K562 (cell line): Measurements from ENCODE around the gene B4GALT1. TPM values are rescaled to one million over a fixed set of nuclear protein-coding genes. Genes with fewer than 3 reads are reported as not detected.

Source experiments
- ASH1L ChIP-seq: fragments of 450-650 bp; IDR thresholded peaks from 2 replicates; pipeline ENCODE4 v1.6.1; 2018; ENCODE audit warnings: borderline replicate concordance, mild to moderate bottlenecking, low read depth; ENCODE audit not compliant: partially characterized antibody
- C11orf30 ChIP-seq: fragments of 450-650 bp; IDR thresholded peaks from 2 replicates; pipeline ENCODE4 v1.6.1; 2016; ENCODE audit warnings: low read depth, mild to moderate bottlenecking
- CREB3L1 ChIP-seq: fragments of 450-650 bp; IDR thresholded peaks from 2 replicates; pipeline ENCODE4 v1.6.1; 2014; ENCODE audit warnings: low read depth, mild to moderate bottlenecking, moderate library complexity, borderline replicate concordance
- CREB5 ChIP-seq: fragments of 250-450 bp; sonication (Bioruptor Pico); IDR thresholded peaks from 2 replicates; pipeline ENCODE4 v1.5.0; 2020; ENCODE audit warnings: mild to moderate bottlenecking
- CREBBP ChIP-seq: IDR thresholded peaks from one replicate; pipeline ENCODE4 v1.6.1; 2012; ENCODE audit warnings: low read depth, mild to moderate bottlenecking, control low read depth, inconsistent platforms, low read length
- EZH2 ChIP-seq: IDR thresholded peaks from 2 replicates; pipeline ENCODE4 v1.6.1; 2012; ENCODE audit warnings: low read depth, mild to moderate bottlenecking, inconsistent platforms, low read length, borderline replicate concordance
- GATAD2B ChIP-seq: fragments of 450-650 bp; IDR thresholded peaks from 2 replicates; pipeline ENCODE4 v1.6.1; 2017; ENCODE audit warnings: mild to moderate bottlenecking, borderline replicate concordance
- HDAC3 ChIP-seq: fragments of 450-650 bp; IDR thresholded peaks from 2 replicates; pipeline ENCODE4 v1.6.1; 2018; ENCODE audit warnings: borderline replicate concordance, mild to moderate bottlenecking, moderate library complexity; ENCODE audit not compliant: partially characterized antibody
- KDM1A ChIP-seq, 2 experiments: fragments of 450-650 bp; IDR thresholded peaks; 2 replicates each; pipeline ENCODE4 v1.6.1; 2016; ENCODE audit warnings: mild to moderate bottlenecking in 2 of 2
- MYBL2 ChIP-seq, 2 experiments: fragments of 450-650 bp in 1 of 2; sonication (generic) in 1 of 2; formaldehyde crosslinking in 1 of 2; IDR thresholded peaks; 2 replicates each; pipeline versions ENCODE4 v1.6.1 to v1.8.1; 2017 to 2022; ENCODE audit warnings: borderline replicate concordance in 1 of 2, inconsistent platforms in 1 of 2, low read depth in 1 of 2, mild to moderate bottlenecking in 1 of 2, missing genetic modification reagents in 1 of 2, moderate library complexity in 1 of 2
- NCOR1 ChIP-seq: fragments of 450-650 bp; IDR thresholded peaks from 2 replicates; pipeline ENCODE4 v1.6.1; 2016; ENCODE audit warnings: mild to moderate bottlenecking, moderate library complexity
- NELFE ChIP-seq: IDR thresholded peaks from 2 replicates; pipeline ENCODE4 v1.6.1; 2011; ENCODE audit warnings: mild to moderate bottlenecking; ENCODE audit not compliant: insufficient read depth, insufficient read length
- NFE2 ChIP-seq: IDR thresholded peaks from 2 replicates; pipeline ENCODE4 v1.6.1; 2014; ENCODE audit warnings: antibody characterized with exemption, low read depth
- SLC30A9 ChIP-seq: fragments of 250-450 bp; sonication (Bioruptor Pico); IDR thresholded peaks from 2 replicates; pipeline ENCODE4 v1.8.0; 2022; ENCODE audit warnings: mild to moderate bottlenecking, moderate library complexity
- SMAD2 ChIP-seq: fragments of 150-350 bp; IDR thresholded peaks from 2 replicates; pipeline ENCODE4 v1.6.1; 2014; ENCODE audit warnings: low read depth, mild to moderate bottlenecking, low read length
- SMARCA4 ChIP-seq: fragments of 450-650 bp; IDR thresholded peaks from 2 replicates; pipeline ENCODE4 v1.6.1; 2016
- SPI1 ChIP-seq: IDR thresholded peaks from 2 replicates; pipeline ENCODE4 v1.6.1; 2011; ENCODE audit warnings: low read depth, low read length, control low read depth, borderline replicate concordance
- STAG1 ChIP-seq: sonication (generic); formaldehyde crosslinking; IDR thresholded peaks from 2 replicates; pipeline ENCODE4 v1.5.0; 2020; ENCODE audit warnings: missing genetic modification reagents, borderline replicate concordance
- TBL1XR1 ChIP-seq, 2 experiments: IDR thresholded peaks; 2 replicates each; pipeline ENCODE4 v1.6.1; 2012; ENCODE audit warnings: improper control_type of control experiment in 2 of 2, low read length in 2 of 2, mild to moderate bottlenecking in 1 of 2
- TBP ChIP-seq: optimal IDR thresholded peaks from 2 replicates; pipeline ENCODE3; 2011; ENCODE audit warnings: low read depth, low read length, improper control_type of control experiment
- TCF3 ChIP-seq: sonication (generic); formaldehyde crosslinking; IDR thresholded peaks from 2 replicates; pipeline ENCODE4 v1.4.0; 2020; ENCODE audit warnings: mild to moderate bottlenecking, missing genetic modification reagents
- ZBTB17 ChIP-seq: fragments of 450-650 bp; formaldehyde crosslinking; IDR thresholded peaks from 2 replicates; pipeline ENCODE4 v1.4.0; 2020; ENCODE audit warnings: mild to moderate bottlenecking
- ZNF316 ChIP-seq: fragments of 450-650 bp; IDR thresholded peaks from 2 replicates; pipeline ENCODE4 v1.6.1; 2016
- ZNF592 ChIP-seq: fragments of 450-650 bp; IDR thresholded peaks from 2 replicates; pipeline ENCODE4 v1.6.1; 2017; ENCODE audit warnings: antibody characterized with exemption, mild to moderate bottlenecking
- polyA plus RNA-seq, 8 experiments: library from polyadenylated mRNA; depleted of rRNA in 4 of 8; stranded (reverse) in 5 of 8; unstranded in 3 of 8; fragments of >200 nt; fragmentation: Nextera tagmentation in 2 of 8; fragmentation: Illumina TruSeq in 1 of 8; extraction: Ambion mirVana in 2 of 8; extraction: Trizol in 1 of 8; gene quantifications; 2 replicates each; pipeline versions ENCODE4 v1.2.1 to v1.2.3, GENCODE V29; 2011 to 2014; ENCODE audit warnings: inconsistent platforms in 1 of 8, missing spikeins in 1 of 8
- total RNA-seq, 7 experiments: library from RNA; depleted of rRNA in 6 of 7; stranded (reverse); fragments of >200 nt in 6 of 7; fragmentation: Illumina TruSeq in 2 of 7; extraction: Trizol in 2 of 7; gene quantifications; 2 replicates each; pipeline versions ENCODE4 v1.2.1 to v1.2.3, GENCODE V29; 2011 to 2021; ENCODE audit warnings: low replicate concordance in 1 of 7

B4GALT1 gene
- total and polyA plus RNA-seq, 9 of the 15 experiments (the other 6 are each of a cell fraction or from before 2014, with no cell fraction given), result 4.1 to 26.8 (median 7.1) TPM

- TF ChIP-seq KDM1A (IDR thresholded peaks at IDR 0.05), result peak; percentile 96 to 97
- no peak for TF ChIP-seq HDAC3
- no peak for TF ChIP-seq CREB5 (CRISPR knock-in tag)
- no peak for TF ChIP-seq NELFE
- TF ChIP-seq SPI1, result peak; percentile 77
- TF ChIP-seq SMARCA4, result peak; percentile 68; the same call in 1 of the 2 replicates
- no peak for TF ChIP-seq ASH1L
- no peak for TF ChIP-seq ZNF592
- TF ChIP-seq STAG1 (CRISPR knock-in tag), result no peak
- TF ChIP-seq SLC30A9 (CRISPR knock-in tag), result no peak
- TF ChIP-seq SMAD2, result no peak
- no peak for TF ChIP-seq TBP
- no peak for TF ChIP-seq MYBL2 (IDR thresholded peaks at IDR 0.05; ENCODE audit: low read depth)
- TF ChIP-seq MYBL2 (CRISPR knock-in tag; IDR thresholded peaks at IDR 0.05; ENCODE audit: borderline replicate concordance), result no peak
- peak; percentile 82 for TF ChIP-seq ZNF316
- TF ChIP-seq GATAD2B, result no peak
- TF ChIP-seq ZBTB17 (CRISPR knock-in tag), result no peak
- TF ChIP-seq TCF3 (CRISPR knock-in tag), result peak; percentile 62
- no peak for TF ChIP-seq EZH2
- peak; percentile 88 for TF ChIP-seq NFE2
- peak; percentile 49; the same call in 1 of the 2 replicates for TF ChIP-seq NCOR1
- no peak for TF ChIP-seq TBL1XR1 (IDR thresholded peaks at IDR 0.05; ENCODE audit: low read length in 2 of 2)
- TF ChIP-seq CREB3L1, result peak; percentile 32; the same call in 1 of the 2 replicates
- TF ChIP-seq C11orf30, result peak; percentile 88
- no peak for TF ChIP-seq CREBBP
Measured at GRCh38 chr9:33151007-33151557, 16.1 kb downstream of the B4GALT1 start (continued).
